8988T (cell line): ENCODE data around the gene SYNCRIP.
"Not testable (repeated sequence)": the region's sequence is repeated elsewhere in the genome, so short reads cannot be mapped to it uniquely, and the experiment has no call there.

Source experiments
- DNase-seq: peaks from one replicate; pipeline ENCODE4 v3.0.0; 2011

SYNCRIP gene

DNA sequence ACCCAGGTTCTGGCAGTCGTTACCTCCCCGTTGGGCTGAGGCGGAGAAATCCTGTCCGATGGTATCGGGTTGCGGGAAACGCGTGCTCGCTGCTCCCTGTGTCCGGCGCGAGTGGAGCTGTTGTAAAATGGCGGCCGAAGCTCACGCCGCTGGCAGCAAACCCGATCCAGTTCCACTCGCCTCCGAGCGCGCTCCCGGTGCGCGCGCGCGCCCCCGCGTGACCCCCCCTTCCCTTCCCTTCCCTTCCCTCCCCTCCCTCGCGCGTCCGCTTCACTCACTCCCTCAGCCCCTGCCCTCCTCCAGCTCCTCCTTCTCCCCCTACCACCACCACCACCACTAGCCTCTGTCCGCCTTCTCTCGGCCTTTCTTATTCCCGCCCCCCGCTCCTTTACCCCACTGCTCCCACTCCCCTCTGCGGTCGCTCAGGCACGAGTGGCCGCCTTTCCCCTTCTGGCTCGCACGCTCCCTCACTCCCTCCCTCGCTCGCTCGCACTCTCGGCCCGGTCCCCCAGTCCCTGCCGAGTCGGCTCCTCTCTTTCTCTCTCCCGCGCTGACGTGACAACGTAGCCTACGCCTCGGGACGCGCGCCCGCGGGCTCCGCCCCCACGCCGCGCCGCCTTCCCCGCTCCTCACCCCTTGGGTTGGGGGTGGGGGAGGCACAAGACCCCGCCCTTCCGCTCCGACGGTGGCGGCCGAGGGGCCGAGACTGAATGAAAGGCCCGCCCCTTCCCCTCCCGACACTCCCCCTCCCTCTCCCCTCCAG lies at the start of gene SYNCRIP:
Gene SYNCRIP, minus strand, starts transcription at position 113 of the 763 bp plus-strand sequence. CDS start 1,447 bp downstream, outside the sequence.
- peak; percentile 79 for DNase-seq

DNA sequence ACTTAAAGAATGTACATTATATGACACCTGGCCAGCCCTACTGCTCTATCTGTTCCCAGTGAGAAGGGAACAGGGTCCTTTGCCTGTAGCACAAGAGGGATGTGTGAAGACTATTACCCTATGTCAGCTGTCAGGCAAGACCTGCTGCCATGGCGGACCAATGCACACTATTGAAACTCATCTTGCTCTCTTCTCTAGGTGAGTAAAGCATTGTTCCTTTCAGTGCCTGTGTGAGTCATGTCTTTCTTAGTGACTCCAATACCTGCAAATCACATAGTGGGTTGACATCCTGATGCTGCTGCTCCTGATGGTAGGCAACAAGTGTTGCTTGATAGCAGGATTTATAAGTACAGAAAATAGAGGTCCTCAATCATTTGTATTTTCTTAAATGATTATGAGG lies 48.8 kb upstream of the SYNCRIP start:
- DNase-seq, result no peak

DNA sequence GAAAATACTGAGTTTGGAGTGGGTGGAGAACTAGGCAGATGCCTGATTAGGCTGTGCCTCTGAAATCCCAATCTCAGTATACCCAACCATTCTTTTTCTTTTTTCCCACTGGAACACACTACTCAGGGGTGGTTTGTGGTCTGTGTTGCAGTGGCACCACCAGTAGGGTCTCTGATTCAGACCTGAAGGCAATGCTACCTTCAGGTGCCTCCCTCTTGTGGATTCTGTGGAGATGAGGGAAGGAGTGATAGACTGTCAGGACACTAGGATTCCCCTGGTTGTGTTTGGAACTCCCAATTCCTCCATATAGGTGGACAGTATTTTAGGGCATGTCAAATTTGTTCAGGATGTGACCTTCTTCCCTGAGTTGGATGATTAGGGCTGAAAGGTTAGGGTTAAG lies 47.4 kb upstream of the SYNCRIP start:
- no peak for DNase-seq

DNA sequence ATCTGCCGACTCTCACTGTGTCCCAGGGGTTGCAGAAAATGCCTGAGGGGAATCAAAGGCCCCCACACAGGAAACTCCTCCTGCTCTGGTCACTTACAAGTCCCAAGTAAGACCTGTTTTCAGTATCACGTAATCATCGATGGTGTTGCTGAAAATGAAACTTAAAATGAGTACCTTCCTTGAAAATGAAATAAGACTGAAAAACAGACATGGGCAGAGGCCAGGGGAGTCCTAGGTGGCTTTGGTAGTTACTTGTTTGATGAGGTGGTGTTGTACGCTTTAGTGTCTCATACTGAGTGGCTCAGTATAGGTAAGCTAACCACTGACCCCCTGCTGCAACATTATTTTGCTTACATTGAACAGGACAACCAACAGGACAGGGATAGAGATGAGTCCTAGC lies 43.0 kb upstream of the SYNCRIP start:
- DNase-seq, result no peak

DNA sequence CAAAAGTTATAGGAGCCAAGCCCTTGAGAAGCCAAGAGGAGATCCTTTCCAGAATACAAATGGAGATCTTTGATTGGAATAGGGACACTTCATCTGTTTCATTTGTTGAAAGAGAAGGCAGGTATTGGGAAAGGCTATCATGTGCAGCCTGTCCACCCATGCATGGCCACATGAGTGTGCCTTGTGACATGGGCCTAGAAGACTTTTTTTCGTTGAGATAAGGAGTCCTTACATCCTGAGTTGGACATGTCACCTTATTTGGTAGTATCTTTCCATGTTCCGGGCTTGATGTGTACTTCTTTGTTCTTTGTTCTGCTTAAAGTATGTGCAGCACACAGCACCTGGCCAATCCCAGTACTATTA lies 42.1 kb upstream of the SYNCRIP start:
- no peak for DNase-seq

DNA sequence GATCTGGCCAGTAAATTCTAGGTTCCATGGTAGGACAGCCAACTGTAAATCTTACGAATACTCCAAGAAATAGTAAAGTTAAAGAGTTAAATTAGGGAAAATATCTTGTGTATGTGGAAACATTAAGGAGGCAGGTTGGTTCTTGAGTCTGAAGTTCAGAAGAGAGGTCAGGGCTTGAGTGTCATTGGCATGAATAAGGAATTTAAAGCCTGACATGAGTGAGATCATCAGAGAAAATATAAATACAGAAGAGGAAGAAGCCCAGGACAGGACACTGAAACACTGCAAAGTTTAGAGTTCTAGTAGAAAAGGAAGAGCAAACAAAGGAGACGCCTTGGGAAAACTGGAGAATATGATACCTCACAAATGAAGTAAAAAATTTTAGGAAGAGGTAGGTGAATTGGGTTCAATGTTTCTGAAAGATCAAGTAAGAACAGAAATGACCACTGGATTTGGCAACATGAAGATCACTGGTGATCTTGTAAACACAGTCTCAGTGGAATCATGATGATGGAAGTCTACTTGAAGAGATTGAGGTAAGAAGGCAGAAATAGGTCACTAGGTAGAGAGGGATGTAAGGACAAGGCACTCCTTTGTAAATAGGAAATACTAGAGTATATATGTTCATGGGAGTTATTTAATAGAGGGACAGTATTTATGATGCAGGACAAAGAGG lies 41.6 kb upstream of the SYNCRIP start:
- no peak for DNase-seq

DNA sequence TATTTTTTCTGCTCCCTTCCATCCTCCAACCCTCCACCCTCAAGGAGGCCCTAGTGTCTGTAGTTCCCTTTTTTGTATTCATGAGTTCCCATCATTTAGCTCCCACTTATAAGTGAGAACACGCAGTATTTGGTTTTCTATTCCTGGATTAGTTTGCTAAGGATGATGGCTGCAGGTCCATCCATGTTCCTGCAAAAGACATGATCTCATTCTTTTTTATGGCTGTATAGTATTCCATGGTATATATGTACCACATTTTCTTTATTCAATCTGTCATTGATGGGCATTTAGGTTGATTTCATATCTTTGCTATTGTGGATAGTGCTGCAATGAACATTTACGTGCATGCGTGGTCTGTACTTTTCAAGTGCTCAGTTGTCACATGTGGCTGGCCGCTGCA lies 39.2 kb upstream of the SYNCRIP start:
- DNase-seq, result not testable (repeated sequence)

DNA sequence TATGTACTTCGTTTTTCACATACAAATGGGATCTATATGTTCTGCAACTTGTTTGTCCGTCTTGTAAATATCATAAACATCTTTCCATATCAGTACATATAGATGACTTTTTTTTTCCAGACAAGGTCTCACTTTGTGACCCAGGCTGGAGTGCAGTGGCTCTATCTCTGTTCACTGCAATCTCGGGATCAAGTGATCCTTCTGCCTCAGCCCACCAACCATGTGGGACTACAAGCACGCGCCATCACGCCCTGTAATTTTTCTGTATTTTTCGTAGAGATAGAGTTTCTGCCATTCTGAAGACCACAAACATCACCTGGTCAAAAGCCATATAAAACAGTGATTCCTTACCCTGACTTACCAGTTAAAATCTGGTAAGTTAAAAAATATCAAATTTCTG lies 37.7 kb upstream of the SYNCRIP start:
- DNase-seq, result no peak

DNA sequence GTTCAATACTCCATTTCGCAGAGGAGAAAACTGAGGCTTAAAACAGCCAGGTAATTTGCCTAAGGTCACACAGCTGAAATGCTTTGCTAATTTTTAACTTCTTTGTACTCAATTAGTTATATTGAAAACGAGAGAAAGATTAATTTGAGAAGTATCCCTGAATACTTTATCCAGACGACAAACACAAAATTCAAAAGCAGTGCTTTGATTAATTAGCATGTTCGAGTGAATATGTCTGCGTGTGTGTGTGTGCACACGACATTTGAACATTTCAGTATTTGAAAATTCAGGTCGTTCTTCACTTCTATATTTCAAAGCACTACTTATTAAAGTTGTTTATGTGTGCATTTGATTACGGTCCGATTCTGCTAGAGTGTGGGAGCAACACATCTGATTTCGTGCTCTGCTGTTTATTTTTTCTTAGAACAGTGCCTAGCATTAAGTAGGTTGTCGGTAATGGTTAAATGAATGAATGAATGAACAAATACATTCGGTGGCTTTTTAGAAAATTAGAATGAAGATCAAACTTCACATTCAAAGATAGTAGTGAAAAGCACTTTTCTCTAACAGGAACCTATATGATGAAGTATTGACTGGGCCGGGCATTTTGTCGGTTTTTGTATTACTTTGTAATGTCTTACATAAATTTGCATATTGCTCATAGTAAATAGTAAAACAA lies 36.9 kb upstream of the SYNCRIP start:
- DNase-seq, result no peak

DNA sequence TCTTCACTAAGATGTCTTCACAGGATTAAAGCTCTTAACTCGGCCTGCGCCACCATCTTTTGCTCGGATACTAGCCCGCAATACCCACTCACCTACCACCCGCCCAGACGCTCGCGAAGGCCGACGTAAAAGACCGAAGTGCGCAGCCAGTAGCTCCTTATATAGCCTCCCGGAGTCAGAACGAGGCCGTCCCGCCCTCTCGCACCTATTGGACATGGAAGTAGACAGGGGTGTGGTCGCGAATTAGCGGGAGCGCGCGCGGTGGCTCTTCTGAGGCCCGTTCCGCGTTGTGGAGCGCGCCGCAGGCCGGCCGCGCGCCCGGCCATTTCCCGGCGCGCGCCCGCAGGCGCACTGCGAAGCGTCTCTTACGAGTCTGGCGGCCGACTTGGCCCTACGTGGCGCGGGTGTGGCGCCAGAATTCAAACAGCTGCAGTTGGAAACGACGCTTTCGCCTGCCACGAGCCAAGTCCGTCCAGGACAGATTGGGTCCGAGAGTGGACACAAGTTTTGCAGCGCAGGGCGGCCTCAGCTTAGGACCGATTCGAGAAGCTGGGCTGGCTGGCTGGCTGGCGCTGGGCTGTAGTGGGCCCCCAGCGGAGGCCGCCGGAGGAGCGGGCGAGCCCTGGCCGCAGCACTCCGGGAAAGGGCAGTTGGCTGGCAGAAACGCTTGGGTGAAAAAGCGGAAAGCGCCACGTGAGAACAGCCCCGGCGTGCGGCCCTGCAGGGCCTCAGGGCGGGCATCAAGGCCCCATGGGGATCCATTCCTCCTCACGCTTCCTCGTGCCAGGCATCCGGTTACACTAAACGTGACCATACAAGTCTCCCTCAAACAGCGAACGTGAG lies 36.1 kb upstream of the SYNCRIP start:
- DNase-seq, result peak; percentile 54

DNA sequence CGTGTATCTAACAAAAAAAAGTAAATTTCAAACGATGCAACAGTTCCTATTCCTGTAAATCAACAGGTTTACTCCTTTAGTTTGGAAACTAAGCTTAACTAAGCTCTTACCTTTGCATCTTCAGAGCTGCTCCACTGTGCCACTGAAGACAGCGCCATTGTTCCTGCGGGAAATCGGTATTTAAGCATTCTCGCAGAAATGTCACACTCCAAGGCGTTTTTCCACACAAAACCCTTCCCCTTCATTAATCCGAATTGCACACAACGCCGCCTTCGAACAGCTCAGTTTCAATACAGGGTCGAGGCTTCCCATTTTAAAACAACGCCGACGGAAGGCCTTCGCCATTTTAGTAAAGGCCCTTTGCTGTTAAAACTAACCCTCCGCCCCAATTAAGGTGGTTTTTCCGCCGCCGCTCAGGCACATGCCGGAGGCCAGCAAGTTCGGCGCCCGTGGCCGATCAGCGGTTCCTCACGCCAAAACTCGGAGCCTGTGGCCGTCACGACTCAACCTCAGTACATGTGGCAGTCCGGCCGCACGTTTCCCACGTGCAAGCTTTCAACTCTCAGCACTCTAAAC lies 35.4 kb upstream of the SYNCRIP start:
- DNase-seq, result no peak

DNA sequence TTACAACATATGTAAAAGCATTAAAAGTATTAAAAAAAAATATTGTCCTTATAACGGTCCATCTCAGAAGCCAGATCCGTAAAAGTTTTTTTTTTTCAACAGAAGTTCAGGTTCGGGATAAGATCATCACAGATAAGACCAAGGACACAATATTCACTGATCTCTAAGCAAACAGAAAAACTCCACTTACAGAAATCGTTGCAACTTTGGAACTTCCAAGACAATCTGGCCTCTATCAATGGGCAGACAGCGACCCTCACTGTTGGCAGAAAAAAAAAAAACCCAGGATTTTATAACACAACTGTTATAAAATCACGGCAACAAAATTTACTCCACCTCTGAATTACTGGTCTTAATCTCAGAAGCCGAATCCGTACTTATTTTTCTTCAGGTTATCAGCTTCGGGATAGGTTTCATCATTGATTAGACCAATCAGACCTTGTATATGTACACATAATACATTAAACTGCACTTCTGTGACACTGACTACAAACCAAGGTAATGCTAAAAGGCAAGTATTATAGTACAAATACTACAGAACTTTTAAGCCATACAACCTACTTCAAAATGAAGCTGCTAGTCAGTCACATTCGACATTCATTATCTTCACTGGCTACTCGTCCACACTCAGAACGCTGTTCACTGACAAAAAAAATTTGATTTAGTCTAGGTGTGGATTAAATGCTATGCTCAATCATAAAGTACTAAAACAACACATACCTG lies 34.7 kb upstream of the SYNCRIP start:
- DNase-seq, result no peak

DNA sequence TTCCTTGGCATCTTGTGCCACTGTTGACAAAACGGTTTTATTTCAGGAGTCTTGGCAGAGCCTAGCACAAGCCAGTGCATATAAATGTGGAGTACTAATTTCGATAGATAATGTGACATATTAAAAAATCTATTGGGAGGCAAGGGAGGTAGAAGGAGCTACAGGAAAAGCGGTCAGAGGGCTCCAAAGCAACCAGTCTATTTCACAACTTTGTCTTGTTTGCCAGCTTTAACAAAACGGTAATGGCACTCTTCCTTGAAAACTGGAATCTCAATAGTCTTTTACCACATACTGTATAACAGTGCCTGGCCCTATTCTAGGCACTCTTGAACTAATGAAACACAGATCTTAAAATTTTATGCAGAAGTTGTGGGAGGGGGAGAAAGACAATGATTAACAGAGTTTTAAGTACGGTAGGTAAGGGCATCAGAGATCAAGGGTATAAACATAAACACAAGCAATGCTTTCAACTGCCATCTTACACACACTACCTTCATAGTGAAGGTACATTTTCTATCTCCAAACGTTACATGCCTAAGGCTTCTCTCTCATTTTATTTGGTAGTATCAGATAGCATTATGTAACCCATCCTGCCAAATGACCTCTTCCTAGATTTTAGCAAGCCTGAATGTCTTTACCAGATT lies 33.5 kb upstream of the SYNCRIP start:
- DNase-seq, result no peak

DNA sequence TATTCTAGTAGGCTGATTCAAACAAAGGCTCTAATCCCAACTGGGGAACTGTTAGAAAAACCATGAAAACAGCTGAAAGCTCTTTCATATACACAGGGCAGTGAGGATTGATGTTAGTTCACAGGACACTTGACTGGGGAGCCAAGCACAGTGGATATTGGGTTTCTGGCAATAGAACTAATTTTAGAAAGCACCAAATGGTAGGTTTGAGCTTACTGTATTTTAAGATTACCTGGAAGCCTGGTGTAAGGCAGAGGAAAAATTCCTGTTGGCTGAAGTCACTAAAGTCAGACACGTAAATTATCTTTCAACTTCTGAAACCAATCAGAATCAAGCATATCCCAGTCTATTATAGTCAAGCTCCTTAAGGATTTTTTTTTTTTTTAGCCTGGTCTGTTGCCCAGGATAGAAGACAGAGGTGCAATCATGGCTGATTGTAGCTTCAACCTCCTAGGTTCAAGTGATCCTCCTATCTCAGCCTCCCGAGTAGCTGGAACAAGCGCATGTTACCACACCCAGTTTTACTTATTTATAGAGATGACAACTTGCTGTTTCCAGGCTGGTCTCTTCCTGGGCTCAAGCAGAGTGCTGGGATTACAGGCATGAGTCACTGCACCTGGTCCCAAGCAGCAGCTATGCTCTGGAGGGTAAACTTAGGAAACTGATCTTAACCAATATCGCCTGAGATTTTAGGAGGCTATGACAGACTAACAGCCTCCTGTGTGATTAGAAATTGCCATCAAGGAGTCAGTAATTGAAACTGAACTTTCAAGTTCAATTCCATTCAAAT lies 32.5 kb upstream of the SYNCRIP start:
- DNase-seq, result no peak

DNA sequence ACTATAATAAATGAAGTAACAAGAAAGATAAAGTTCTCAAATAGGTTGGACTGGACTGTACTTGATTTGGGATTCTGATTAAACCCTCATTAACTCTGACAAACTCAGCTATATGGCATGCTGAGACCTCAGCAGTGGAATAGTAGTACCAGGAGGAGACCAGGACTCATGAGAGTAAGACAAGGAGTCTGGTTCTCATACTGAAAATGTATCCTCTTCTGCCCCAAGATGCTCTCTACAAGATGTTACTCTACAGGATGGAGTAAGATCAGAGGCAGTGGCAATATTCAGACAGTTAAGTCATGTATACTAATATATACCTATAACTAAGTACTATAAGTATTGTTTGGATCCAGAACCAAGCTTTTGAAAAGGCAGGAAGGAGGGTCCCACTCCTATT lies 31.9 kb upstream of the SYNCRIP start:
- no peak for DNase-seq

DNA sequence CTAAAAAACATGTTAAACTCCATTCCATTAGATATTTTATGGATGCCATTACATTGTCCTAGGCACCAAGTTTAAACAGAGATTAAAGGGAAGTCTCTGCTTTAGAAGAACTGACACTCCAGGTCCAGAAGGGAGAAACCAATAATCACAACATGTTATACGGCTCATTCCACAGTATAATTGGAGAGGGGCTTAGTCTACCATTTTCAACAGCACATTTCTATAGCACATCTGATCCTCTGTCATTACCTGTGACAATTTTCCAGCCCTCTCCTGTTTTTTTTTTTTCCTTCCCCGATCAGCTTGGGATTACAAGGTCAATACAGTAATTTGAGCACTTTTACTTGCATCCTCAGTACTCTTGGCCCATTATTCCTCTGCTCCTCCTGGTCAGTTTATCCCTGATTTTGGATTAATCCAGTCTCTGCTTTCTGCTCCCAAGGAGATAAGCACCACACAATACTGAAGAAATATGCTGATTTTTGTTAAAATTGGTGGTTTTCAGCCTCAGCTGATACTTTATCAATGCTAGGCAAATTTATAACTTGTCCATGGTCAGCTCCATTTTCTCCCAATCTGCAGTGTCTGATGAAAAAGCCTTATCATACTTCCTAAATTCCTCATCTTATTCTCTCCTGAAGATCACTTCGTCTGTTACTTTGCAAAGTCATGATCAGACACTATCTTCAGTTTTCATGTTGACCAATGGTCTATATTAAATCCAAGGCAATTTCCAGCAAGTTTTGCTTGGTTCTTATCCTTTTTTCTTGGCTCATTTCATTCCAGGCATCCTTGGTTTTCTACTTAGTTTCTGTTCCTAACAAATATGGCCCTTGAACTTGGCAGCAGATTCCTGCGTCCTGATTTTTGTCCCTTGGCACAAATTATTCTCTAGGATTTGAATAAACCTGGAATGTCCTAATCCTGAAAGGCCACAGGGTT lies 30.8 kb upstream of the SYNCRIP start:
- DNase-seq, result no peak

DNA sequence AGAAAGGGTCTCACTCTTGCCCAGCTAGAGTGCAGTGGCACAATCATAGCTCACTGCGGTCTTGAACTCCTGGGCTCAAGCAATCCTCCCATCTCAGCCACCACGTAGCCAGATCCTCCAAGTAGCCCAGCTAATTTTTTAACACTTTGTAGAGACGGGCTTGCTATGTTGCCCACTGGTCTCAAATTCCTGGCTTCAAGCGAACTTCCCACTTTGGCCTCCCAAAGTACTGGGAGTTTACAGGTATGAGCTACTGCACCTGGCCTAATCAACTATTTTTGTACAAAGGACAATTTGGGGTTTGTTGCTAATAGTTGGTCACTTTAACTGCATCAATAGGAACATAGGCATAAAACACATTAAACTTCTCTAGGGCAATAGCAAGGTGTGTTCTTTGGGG lies 29.9 kb upstream of the SYNCRIP start:
- DNase-seq, result no peak

DNA sequence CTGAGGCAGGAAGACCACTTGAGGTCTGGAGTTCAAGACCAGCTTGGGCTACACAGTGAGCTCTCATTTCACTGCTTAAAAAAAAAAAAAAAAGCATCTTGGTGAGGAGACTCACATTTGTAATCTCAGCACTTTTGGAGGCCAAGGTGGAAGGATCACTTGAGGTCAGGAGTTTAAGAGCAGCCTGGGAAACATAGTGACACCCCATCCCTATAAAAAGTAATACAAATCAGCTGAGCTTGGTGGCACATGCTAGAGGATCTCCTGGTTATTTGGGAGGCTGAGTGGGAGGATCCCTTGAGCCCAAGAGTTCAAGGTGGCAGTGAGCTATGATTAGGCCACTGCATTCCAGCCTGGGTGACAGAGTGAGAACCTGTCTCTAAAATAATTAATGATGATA lies 29.4 kb upstream of the SYNCRIP start:
- no peak for DNase-seq

DNA sequence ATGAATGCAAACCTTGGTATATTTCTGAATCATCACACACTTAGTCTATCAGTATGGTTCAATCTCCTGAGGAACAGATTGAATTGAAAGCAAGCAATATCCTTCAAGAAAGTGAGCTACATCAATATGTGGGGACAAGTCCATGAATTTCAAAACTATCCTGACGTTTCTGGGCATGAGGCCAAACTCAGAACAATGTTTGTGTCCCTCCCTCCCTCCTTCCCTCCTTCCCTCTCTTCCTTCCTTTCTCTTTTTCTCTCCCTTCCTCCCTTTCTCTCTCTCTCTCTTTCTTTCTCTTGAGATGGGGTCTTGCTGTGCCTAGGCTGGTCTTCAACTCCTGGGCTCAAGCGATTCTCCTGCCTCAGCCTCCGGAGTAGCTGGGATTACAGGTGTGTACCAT lies 27.9 kb upstream of the SYNCRIP start:
- no peak for DNase-seq
